HepG2 (cell line): Measurements from ENCODE around the gene RAPGEF6. TPM values are rescaled to one million over a fixed set of nuclear protein-coding genes. Genes with fewer than 3 reads are reported as not detected.

Source experiments
- ATAC-seq: fragments of 200-7000 bp; cut with Tn5 transposase; 3 replicates; pipeline ENCODE4 v1.9.1; 2020; ENCODE audit warnings: mild to moderate bottlenecking, moderate library complexity
- BruUV-seq: library from RNA; stranded (reverse); fragments of 400-500 nt; replicated peaks from 2 replicates; lab custom pipeline; 2021; lab: Mats Ljungman, UMichigan
- CTCF ChIA-PET: fragments of 300-600 bp; formaldehyde crosslinking; extraction: SDS; loops from one replicate; lab custom pipeline; 2021; ENCODE audit warnings: low total read pairs, inconsistent platforms, low intra/inter-chr PET ratio; lab: Yijun Ruan, JAX
- POLR2A ChIA-PET: fragments of 350-600 bp; sonication (Branson Sonifier 250); formaldehyde crosslinking; loops from one replicate; lab custom pipeline; 2020; ENCODE audit warnings: antibody characterized with exemption, inconsistent platforms; lab: Yijun Ruan, JAX
- DNase-seq: peaks from one replicate; pipeline ENCODE4 v3.0.0-alpha.2; 2015; ENCODE audit warnings: low spot score
- FAIRE-seq: peaks from 3 replicates; lab custom pipeline; 2011; peaks lifted over from hg19 to GRCh38; lab: Jason Lieb, UNC
- H2AFZ ChIP-seq: one replicate; pipeline ENCODE4 v1.6.1; 2011; ENCODE audit warnings: low read length, inconsistent platforms
- H3K27ac ChIP-seq: fragments of 300-600 bp; 3 replicates; pipeline ENCODE4 v1.8.0; 2011; ENCODE audit warnings: mixed run types, mild to moderate bottlenecking, mixed read lengths, low read length, inconsistent platforms; ENCODE audit not compliant: insufficient read depth; ENCODE audit errors: extremely low read length
- H3K27me3 ChIP-seq, 2 experiments: fragments of 200-600 bp in 1 of 2; 2 replicates in 1 of 2; 3 replicates in 1 of 2; pipeline versions ENCODE4 v1.6.0 to v1.8.0; 2011; ENCODE audit warnings: low read length in 2 of 2, mild to moderate bottlenecking in 2 of 2, moderate library complexity in 2 of 2, inconsistent platforms in 1 of 2; ENCODE audit not compliant: insufficient read depth in 2 of 2, control insufficient read depth in 1 of 2
- H3K36me3 ChIP-seq, 2 experiments: fragments of 200-600 bp in 1 of 2; replicated peaks in 1 of 2; 2 replicates in 1 of 2; 3 replicates in 1 of 2; pipeline versions ENCODE4 v1.5.1 to v1.8.0; 2011; ENCODE audit warnings: low read length in 2 of 2, inconsistent platforms in 1 of 2; ENCODE audit not compliant: insufficient read depth in 2 of 2, control insufficient read depth in 1 of 2
- H3K4me1 ChIP-seq: 2 replicates; pipeline ENCODE4 v1.5.1; 2012; ENCODE audit warnings: low read length, inconsistent platforms; ENCODE audit not compliant: insufficient read depth
- H3K4me2 ChIP-seq: 2 replicates; pipeline ENCODE4 v1.6.0; 2011; ENCODE audit warnings: low read depth, low read length, inconsistent platforms
- H3K4me3 ChIP-seq, 3 experiments: fragments of 200-600 bp in 1 of 3; sonication (generic), shearing (Covaris generic) in 1 of 3; replicated peaks in 1 of 3; 2 replicates each; pipeline ENCODE4 v1.5.1; 2011 to 2016; ENCODE audit warnings: low read length in 3 of 3, inconsistent platforms in 2 of 3, low read depth in 2 of 3, mild to moderate bottlenecking in 2 of 3, control low read depth in 1 of 3, mixed read lengths in 1 of 3; ENCODE audit not compliant: insufficient read depth in 1 of 3
- H3K79me2 ChIP-seq: one replicate; pipeline ENCODE4 v1.6.1; 2011; ENCODE audit warnings: low read length, inconsistent platforms; ENCODE audit not compliant: insufficient read depth
- H3K9ac ChIP-seq: 2 replicates; pipeline ENCODE4 v1.6.0; 2011; ENCODE audit warnings: mild to moderate bottlenecking, low read depth, low read length, inconsistent platforms; ENCODE audit not compliant: insufficient read depth
- H3K9me3 ChIP-seq: 2 replicates; pipeline ENCODE4 v1.5.1; 2012; ENCODE audit warnings: mild to moderate bottlenecking, low read length
- H4K20me1 ChIP-seq: 2 replicates; pipeline ENCODE4 v1.6.0; 2011; ENCODE audit warnings: inconsistent platforms, mild to moderate bottlenecking, low read length, moderate library complexity; ENCODE audit not compliant: insufficient read depth
- HMGA1 ChIP-seq: sonication (generic); formaldehyde crosslinking; conservative IDR thresholded peaks from 2 replicates; pipeline ENCODE4 v1.4.0; 2020; ENCODE audit warnings: missing genetic modification reagents
- NFKB2 ChIP-seq: sonication (generic); formaldehyde crosslinking; IDR thresholded peaks from 2 replicates; pipeline ENCODE4 v1.4.0; 2020; ENCODE audit warnings: missing genetic modification reagents, borderline replicate concordance
- NR2F2 ChIP-seq: IDR thresholded peaks from 2 replicates; pipeline ENCODE4 v1.6.1; 2012; ENCODE audit warnings: low read depth, inconsistent platforms, borderline replicate concordance
- PAX8 ChIP-seq: sonication (generic); formaldehyde crosslinking; IDR thresholded peaks from 2 replicates; pipeline ENCODE4 v1.8.0; 2022; ENCODE audit warnings: mild to moderate bottlenecking, missing genetic modification reagents, borderline replicate concordance
- PLRG1 ChIP-seq: fragments of 450-650 bp; conservative IDR thresholded peaks from 2 replicates; pipeline ENCODE4 v1.6.1; 2016
- RFXANK ChIP-seq: IDR thresholded peaks from 2 replicates; pipeline ENCODE4 v1.6.1; 2016
- SYNCRIP ChIP-seq: fragments of 200-400 bp; formaldehyde crosslinking; IDR thresholded peaks from 2 replicates; pipeline ENCODE4 v1.6.1; 2018; ENCODE audit warnings: mild to moderate bottlenecking, low read depth, low read length; ENCODE audit not compliant: insufficient read depth
- TARDBP ChIP-seq: sonication (generic); formaldehyde crosslinking; IDR thresholded peaks from 2 replicates; pipeline ENCODE4 v1.8.0; 2022; ENCODE audit warnings: mild to moderate bottlenecking, missing genetic modification reagents
- ZNF10 ChIP-seq: sonication (generic); formaldehyde crosslinking; IDR thresholded peaks from 2 replicates; pipeline ENCODE4 v1.4.0; 2020; ENCODE audit warnings: mild to moderate bottlenecking, low read depth, missing genetic modification reagents, borderline replicate concordance
- ZNF232 ChIP-seq: sonication (generic); formaldehyde crosslinking; IDR thresholded peaks from 2 replicates; pipeline ENCODE4 v1.4.0; 2020; ENCODE audit warnings: missing genetic modification reagents, borderline replicate concordance
- ZNF3 ChIP-seq: IDR thresholded peaks from 2 replicates; pipeline ENCODE4 v1.7.0; 2017; ENCODE audit warnings: inconsistent platforms
- ZNF331 ChIP-seq: sonication (generic); formaldehyde crosslinking; IDR thresholded peaks from 2 replicates; pipeline ENCODE4 v1.4.0; 2020; ENCODE audit warnings: missing genetic modification reagents
- ZZZ3 ChIP-seq: sonication (generic); formaldehyde crosslinking; IDR thresholded peaks from 2 replicates; pipeline ENCODE4 v1.4.0; 2020; ENCODE audit warnings: missing genetic modification reagents, mild to moderate bottlenecking, borderline replicate concordance
- in situ Hi-C: cut with HindIII; loops from 2 replicates; pipeline ENCODE4 v1.10.0; 2017; ENCODE audit warnings: low pct_unique_long_range_greater_than_20kb; ENCODE audit not compliant: extremely low pct_ligation_motif_present
- intact Hi-C: fragments of 100-400 bp; cut with micrococcal nuclease; formaldehyde crosslinking; loops from one replicate; pipeline ENCODE4 v1.10.0; 2022; ENCODE audit not compliant: unreplicated experiment
- polyA plus RNA-seq, 8 experiments: library from polyadenylated mRNA; depleted of rRNA in 3 of 8; stranded (reverse) in 7 of 8; unstranded in 1 of 8; fragments of >200 nt; fragmentation: Illumina TruSeq in 4 of 8; extraction: Trizol in 4 of 8; gene quantifications; 2 replicates each; pipeline versions ENCODE4 v1.2.1 to v1.2.3, GENCODE V29; 2011 to 2016; ENCODE audit warnings: low read depth in 4 of 8, missing spikeins in 1 of 8, mixed read lengths in 1 of 8; ENCODE audit not compliant: insufficient read depth in 1 of 8
- total RNA-seq, 5 experiments: library from RNA; depleted of rRNA; stranded (reverse); fragments of >200 nt; fragmentation: Illumina TruSeq; extraction: Trizol; gene quantifications; 2 replicates each; pipeline ENCODE4 v1.2.3, GENCODE V29; 2016; ENCODE audit warnings: low read depth in 1 of 5
- TF ChIP-seq, protein P1 (sequence below): sonication (generic); formaldehyde crosslinking; IDR thresholded peaks from 2 replicates; pipeline ENCODE4 v1.8.1; 2023; ENCODE audit warnings: mild to moderate bottlenecking, missing genetic modification reagents
- TF ChIP-seq, protein P2 (sequence below): IDR thresholded peaks from 2 replicates; pipeline ENCODE4 v1.6.1; 2016; ENCODE audit warnings: missing biosample characterization, missing genetic modification reagents, low read depth
- TF ChIP-seq, protein P3 (sequence below): IDR thresholded peaks from 2 replicates; pipeline ENCODE4 v1.6.1; 2016; ENCODE audit warnings: mild to moderate bottlenecking, missing biosample characterization, missing genetic modification reagents

The RAPGEF6 gene
- total and polyA plus RNA-seq, 2 of the 13 experiments (the other 11 are each of a cell fraction or from before 2014, with no cell fraction given), result 7.7 to 24.6 TPM

DNA sequence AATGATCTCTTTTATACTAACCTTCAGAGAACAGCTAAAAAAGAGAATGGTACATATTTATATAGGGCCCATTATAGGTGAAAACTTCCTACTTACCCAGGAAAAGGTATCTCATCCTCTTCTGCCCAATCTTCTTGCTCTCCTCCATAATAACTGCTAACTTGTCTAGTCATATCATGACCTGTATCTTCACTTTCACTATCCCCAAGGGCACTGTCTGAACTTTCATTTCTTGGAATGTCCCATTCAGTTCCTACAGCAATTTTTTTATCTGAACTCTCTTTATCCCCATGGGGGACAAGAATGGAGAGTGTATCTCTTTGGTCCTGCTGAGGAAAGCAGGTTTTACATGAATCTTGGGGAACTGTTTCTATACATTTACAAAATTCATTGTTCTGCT, 36.4 kb upstream of the RAPGEF6 start:
- in situ Hi-C loops (no loop called here), intact Hi-C loops (no loop called here)
- Histone ChIP-seq H3K27ac (no peak overlapping the region), H3K36me3 (peaks cover 16 to 71% of the 10 kb centered on the region in 2 experiments), H3K4me3 (no peak overlapping the region), H2AFZ (no peak overlapping the region), H3K4me1 (0 out of 2 replicates have a peak, but pooled peaks cover 6% of the 10 kb centered on the region), H3K9me3 (no peaks in the 10 kb centered on the region), H3K4me2 (no peak overlapping the region), H3K9ac (no peak overlapping the region), H4K20me1 (no peaks in the 10 kb centered on the region)
- POLR2A ChIA-PET, result no interaction called here
- no peak for FAIRE-seq
- TF ChIP-seq NR2F2 (no peak), ZNF331 (CRISPR knock-in tag) (no peak), SYNCRIP (no peak), ZNF232 (CRISPR knock-in tag) (no peak), TARDBP (no peak), ZNF3 (CRISPR knock-in tag) (no peak), NFKB2 (no peak), ZZZ3 (CRISPR knock-in tag) (no peak), HMGA1 (CRISPR knock-in tag) (no peak), ZNF10 (CRISPR knock-in tag) (no peak), RFXANK (no peak), PLRG1 (no peak), PAX8 (no peak)
- TF ChIP-seq, protein P1, sequence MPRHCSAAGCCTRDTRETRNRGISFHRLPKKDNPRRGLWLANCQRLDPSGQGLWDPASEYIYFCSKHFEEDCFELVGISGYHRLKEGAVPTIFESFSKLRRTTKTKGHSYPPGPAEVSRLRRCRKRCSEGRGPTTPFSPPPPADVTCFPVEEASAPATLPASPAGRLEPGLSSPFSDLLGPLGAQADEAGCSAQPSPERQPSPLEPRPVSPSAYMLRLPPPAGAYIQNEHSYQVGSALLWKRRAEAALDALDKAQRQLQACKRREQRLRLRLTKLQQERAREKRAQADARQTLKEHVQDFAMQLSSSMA (CRISPR knock-in tag), result no peak
- TF ChIP-seq, protein P2, sequence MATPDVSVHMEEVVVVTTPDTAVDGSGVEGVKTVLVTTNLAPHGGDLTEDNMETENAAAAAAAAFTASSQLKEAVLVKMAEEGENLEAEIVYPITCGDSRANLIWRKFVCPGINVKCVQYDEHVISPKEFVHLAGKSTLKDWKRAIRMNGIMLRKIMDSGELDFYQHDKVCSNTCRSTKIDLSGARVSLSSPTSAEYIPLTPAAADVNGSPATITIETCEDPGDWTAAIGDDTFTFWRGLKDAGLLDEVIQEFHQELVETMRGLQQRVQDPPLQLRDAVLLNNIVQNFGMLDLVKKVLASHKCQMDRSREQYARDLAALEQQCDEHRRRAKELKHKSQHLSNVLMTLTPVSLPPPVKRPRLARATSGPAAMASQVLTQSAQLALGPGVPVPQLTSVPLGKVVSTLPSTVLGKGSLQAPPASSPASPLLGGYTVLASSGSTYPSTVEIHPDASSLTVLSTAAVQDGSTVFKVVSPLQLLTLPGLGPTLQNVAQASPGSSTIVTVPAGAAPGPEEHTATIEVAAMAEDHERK, result no peak
- TF ChIP-seq, protein P3, sequence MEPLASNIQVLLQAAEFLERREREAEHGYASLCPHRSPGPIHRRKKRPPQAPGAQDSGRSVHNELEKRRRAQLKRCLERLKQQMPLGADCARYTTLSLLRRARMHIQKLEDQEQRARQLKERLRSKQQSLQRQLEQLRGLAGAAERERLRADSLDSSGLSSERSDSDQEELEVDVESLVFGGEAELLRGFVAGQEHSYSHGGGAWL (CRISPR knock-in tag), result no peak
- TF ChIP-seq, all 625 proteins: peak for 0
- no peaks in the 10 kb centered on the region for H3K27me3 ChIP-seq
- no peak for DNase-seq
- BruUV-seq, result no TSS peak
- no peak for ATAC-seq
- CTCF ChIA-PET, result no interaction called here
- no peaks in the 10 kb centered on the region for H3K79me2 ChIP-seq
